HepG2 (cell line): ENCODE data around the gene NOG. TPM values are rescaled to one million over a fixed set of nuclear protein-coding genes. Genes with fewer than 3 reads are reported as not detected.
A peak's percentile ranks its signal among the peaks of the same experiment; 100 is the strongest.

Experiments used
- ATAC-seq: fragments of 200-7000 bp; cut with Tn5 transposase; 3 replicates; pipeline ENCODE4 v1.9.1; 2020; ENCODE audit warnings: mild to moderate bottlenecking, moderate library complexity
- BruUV-seq: library from RNA; stranded (reverse); fragments of 400-500 nt; replicated peaks from 2 replicates; lab custom pipeline; 2021; lab: Mats Ljungman, UMichigan
- CTCF ChIA-PET: fragments of 300-600 bp; formaldehyde crosslinking; extraction: SDS; loops from one replicate; lab custom pipeline; 2021; ENCODE audit warnings: low total read pairs, inconsistent platforms, low intra/inter-chr PET ratio; lab: Yijun Ruan, JAX
- POLR2A ChIA-PET: fragments of 350-600 bp; sonication (Branson Sonifier 250); formaldehyde crosslinking; loops from one replicate; lab custom pipeline; 2020; ENCODE audit warnings: antibody characterized with exemption, inconsistent platforms; lab: Yijun Ruan, JAX
- DNase-seq: peaks from one replicate; pipeline ENCODE4 v3.0.0-alpha.2; 2015; ENCODE audit warnings: low spot score
- FAIRE-seq: peaks from 3 replicates; lab custom pipeline; 2011; peaks lifted over from hg19 to GRCh38; lab: Jason Lieb, UNC
- H2AFZ ChIP-seq: one replicate; pipeline ENCODE4 v1.6.1; 2011; ENCODE audit warnings: low read length, inconsistent platforms
- H3K27ac ChIP-seq: fragments of 300-600 bp; 3 replicates; pipeline ENCODE4 v1.8.0; 2011; ENCODE audit warnings: mixed run types, mild to moderate bottlenecking, mixed read lengths, low read length, inconsistent platforms; ENCODE audit not compliant: insufficient read depth; ENCODE audit errors: extremely low read length
- H3K27me3 ChIP-seq, 2 experiments: fragments of 200-600 bp in 1 of 2; 2 replicates in 1 of 2; 3 replicates in 1 of 2; pipeline versions ENCODE4 v1.6.0 to v1.8.0; 2011; ENCODE audit warnings: low read length in 2 of 2, mild to moderate bottlenecking in 2 of 2, moderate library complexity in 2 of 2, inconsistent platforms in 1 of 2; ENCODE audit not compliant: insufficient read depth in 2 of 2, control insufficient read depth in 1 of 2
- H3K36me3 ChIP-seq, 2 experiments: fragments of 200-600 bp in 1 of 2; replicated peaks in 1 of 2; 2 replicates in 1 of 2; 3 replicates in 1 of 2; pipeline versions ENCODE4 v1.5.1 to v1.8.0; 2011; ENCODE audit warnings: low read length in 2 of 2, inconsistent platforms in 1 of 2; ENCODE audit not compliant: insufficient read depth in 2 of 2, control insufficient read depth in 1 of 2
- H3K4me1 ChIP-seq: 2 replicates; pipeline ENCODE4 v1.5.1; 2012; ENCODE audit warnings: low read length, inconsistent platforms; ENCODE audit not compliant: insufficient read depth
- H3K4me2 ChIP-seq: 2 replicates; pipeline ENCODE4 v1.6.0; 2011; ENCODE audit warnings: low read depth, low read length, inconsistent platforms
- H3K4me3 ChIP-seq, 3 experiments: fragments of 200-600 bp in 1 of 3; sonication (generic), shearing (Covaris generic) in 1 of 3; replicated peaks in 1 of 3; 2 replicates each; pipeline ENCODE4 v1.5.1; 2011 to 2016; ENCODE audit warnings: low read length in 3 of 3, inconsistent platforms in 2 of 3, low read depth in 2 of 3, mild to moderate bottlenecking in 2 of 3, control low read depth in 1 of 3, mixed read lengths in 1 of 3; ENCODE audit not compliant: insufficient read depth in 1 of 3
- H3K79me2 ChIP-seq: one replicate; pipeline ENCODE4 v1.6.1; 2011; ENCODE audit warnings: low read length, inconsistent platforms; ENCODE audit not compliant: insufficient read depth
- H3K9ac ChIP-seq: 2 replicates; pipeline ENCODE4 v1.6.0; 2011; ENCODE audit warnings: mild to moderate bottlenecking, low read depth, low read length, inconsistent platforms; ENCODE audit not compliant: insufficient read depth
- H3K9me3 ChIP-seq: 2 replicates; pipeline ENCODE4 v1.5.1; 2012; ENCODE audit warnings: mild to moderate bottlenecking, low read length
- H4K20me1 ChIP-seq: 2 replicates; pipeline ENCODE4 v1.6.0; 2011; ENCODE audit warnings: inconsistent platforms, mild to moderate bottlenecking, low read length, moderate library complexity; ENCODE audit not compliant: insufficient read depth
- HNRNPK ChIP-seq: fragments of 200-400 bp; formaldehyde crosslinking; IDR thresholded peaks from 2 replicates; pipeline ENCODE4 v1.6.1; 2018; ENCODE audit warnings: low read length, low read depth, moderate library complexity, mild to moderate bottlenecking; ENCODE audit not compliant: poor library complexity, severe bottlenecking
- MAFG ChIP-seq: sonication (generic); formaldehyde crosslinking; IDR thresholded peaks from 2 replicates; pipeline ENCODE4 v1.5.1; 2020; ENCODE audit warnings: mild to moderate bottlenecking, missing genetic modification reagents
- TAF1 ChIP-seq: sonication (generic); formaldehyde crosslinking; IDR thresholded peaks from 2 replicates; pipeline ENCODE4 v1.4.0; 2020; ENCODE audit warnings: missing genetic modification reagents
- ZNF547 ChIP-seq: sonication (generic); formaldehyde crosslinking; IDR thresholded peaks from 2 replicates; pipeline ENCODE4 v1.5.1; 2020; ENCODE audit warnings: mild to moderate bottlenecking, missing genetic modification reagents
- ZNF850 ChIP-seq: sonication (generic); formaldehyde crosslinking; conservative IDR thresholded peaks from 2 replicates; pipeline ENCODE4 v1.9.0; 2021; ENCODE audit warnings: mild to moderate bottlenecking, missing genetic modification reagents
- WGBS: methylation state at CpG from one replicate; pipeline ENCODE4 v1.1.6; 2017; ENCODE audit warnings: low lambda C conversion rate; 5-methylcytosine and 5-hydroxymethylcytosine counted together
- in situ Hi-C: cut with HindIII; loops from 2 replicates; pipeline ENCODE4 v1.10.0; 2017; ENCODE audit warnings: low pct_unique_long_range_greater_than_20kb; ENCODE audit not compliant: extremely low pct_ligation_motif_present
- intact Hi-C: fragments of 100-400 bp; cut with micrococcal nuclease; formaldehyde crosslinking; loops from one replicate; pipeline ENCODE4 v1.10.0; 2022; ENCODE audit not compliant: unreplicated experiment
- polyA plus RNA-seq, 8 experiments: library from polyadenylated mRNA; depleted of rRNA in 3 of 8; stranded (reverse) in 7 of 8; unstranded in 1 of 8; fragments of >200 nt; fragmentation: Illumina TruSeq in 4 of 8; extraction: Trizol in 4 of 8; gene quantifications; 2 replicates each; pipeline versions ENCODE4 v1.2.1 to v1.2.3, GENCODE V29; 2011 to 2016; ENCODE audit warnings: low read depth in 4 of 8, missing spikeins in 1 of 8, mixed read lengths in 1 of 8; ENCODE audit not compliant: insufficient read depth in 1 of 8
- total RNA-seq, 5 experiments: library from RNA; depleted of rRNA; stranded (reverse); fragments of >200 nt; fragmentation: Illumina TruSeq; extraction: Trizol; gene quantifications; 2 replicates each; pipeline ENCODE4 v1.2.3, GENCODE V29; 2016; ENCODE audit warnings: low read depth in 1 of 5
- TF ChIP-seq, protein P1 (sequence below): sonication (generic); formaldehyde crosslinking; IDR thresholded peaks from 2 replicates; pipeline ENCODE4 v1.5.0; 2020; ENCODE audit warnings: missing genetic modification reagents
- TF ChIP-seq, protein P2 (sequence below), 2 experiments: sonication (generic) in 1 of 2; formaldehyde crosslinking in 1 of 2; IDR thresholded peaks; 2 replicates each; pipeline versions ENCODE4 v1.6.1 to v1.9.0; 2014 to 2022; ENCODE audit warnings: antibody characterized with exemption in 1 of 2, borderline replicate concordance in 1 of 2, inconsistent platforms in 1 of 2, low read depth in 1 of 2, missing genetic modification reagents in 1 of 2

NOG gene
- total and polyA plus RNA-seq, 2 of the 13 experiments (the other 11 are each of a cell fraction or from before 2014, with no cell fraction given), result not detected

DNA sequence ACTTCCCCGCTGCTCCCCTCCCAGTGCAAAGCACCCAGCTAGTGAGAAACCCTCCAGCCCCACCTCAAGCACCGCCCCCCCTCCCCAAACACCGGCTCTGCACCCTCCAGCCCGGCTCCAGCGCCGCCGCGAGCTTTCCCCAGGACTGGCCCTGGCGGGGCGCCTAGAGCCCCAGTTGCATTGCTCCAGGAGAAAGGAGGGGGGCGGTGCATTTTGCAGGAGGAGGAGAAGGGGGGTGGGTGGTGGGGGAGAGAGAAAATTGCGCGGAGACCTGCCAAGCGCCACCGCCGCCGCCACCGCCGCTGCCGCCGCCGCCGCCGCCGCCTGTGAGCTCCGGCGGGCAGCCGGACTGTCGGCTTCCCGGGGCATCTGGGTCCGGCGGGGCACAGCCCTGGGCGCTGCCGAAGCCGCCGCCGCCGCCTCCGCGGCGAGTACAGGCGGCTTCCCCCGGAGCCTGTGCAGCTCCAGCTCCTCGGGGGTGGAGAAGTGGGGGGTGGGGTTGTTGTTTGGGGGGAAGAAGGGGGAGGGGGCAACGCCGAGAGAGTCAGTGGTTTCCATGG lies 333 bp upstream of the NOG start:
- H3K27me3 ChIP-seq, result peaks cover 26 to 89% of the 10 kb centered on the region in 2 experiments
- in situ Hi-C loops (no loop called here), intact Hi-C loops (loop anchor here (1.0 kb wide), 1 partner anchor 86 kb away; no protein-coding TSS in a partner anchor)
- no peak overlapping the region for H3K27ac ChIP-seq
- H3K79me2 ChIP-seq, result no peaks in the 10 kb centered on the region
- peak; percentile 70 for ATAC-seq
- CTCF ChIA-PET, result interaction anchor here (1.1 to 3.6 kb wide), 4 partner anchors 86 to 187 kb away, joined by 3 to 31 read pairs (median 16); no protein-coding TSS in a partner anchor
- no peak overlapping the region for H3K9ac ChIP-seq
- no peaks in the 10 kb centered on the region for H4K20me1 ChIP-seq
- H3K4me3 ChIP-seq, result peak overlapping the region; percentile 38 to 67 (median 43); a peak in 4 of 6 replicates
- no peak overlapping the region for H2AFZ ChIP-seq
- no peaks in the 10 kb centered on the region for H3K9me3 ChIP-seq
- peak; percentile 44 for TF ChIP-seq HNRNPK
- no peak for TF ChIP-seq MAFG (CRISPR knock-in tag)
- WGBS, result 2% methylated on average over 43 of the region's 46 CpGs
- peak overlapping the region; percentile 73 for H3K4me2 ChIP-seq
- no peaks in the 10 kb centered on the region for H3K36me3 ChIP-seq
- no peak for FAIRE-seq
- POLR2A ChIA-PET, result no interaction called here
- peaks cover 14% of the 10 kb centered on the region; the same call in 1 of the 2 replicates for H3K4me1 ChIP-seq
- no peak for DNase-seq
- no TSS peak for BruUV-seq

DNA sequence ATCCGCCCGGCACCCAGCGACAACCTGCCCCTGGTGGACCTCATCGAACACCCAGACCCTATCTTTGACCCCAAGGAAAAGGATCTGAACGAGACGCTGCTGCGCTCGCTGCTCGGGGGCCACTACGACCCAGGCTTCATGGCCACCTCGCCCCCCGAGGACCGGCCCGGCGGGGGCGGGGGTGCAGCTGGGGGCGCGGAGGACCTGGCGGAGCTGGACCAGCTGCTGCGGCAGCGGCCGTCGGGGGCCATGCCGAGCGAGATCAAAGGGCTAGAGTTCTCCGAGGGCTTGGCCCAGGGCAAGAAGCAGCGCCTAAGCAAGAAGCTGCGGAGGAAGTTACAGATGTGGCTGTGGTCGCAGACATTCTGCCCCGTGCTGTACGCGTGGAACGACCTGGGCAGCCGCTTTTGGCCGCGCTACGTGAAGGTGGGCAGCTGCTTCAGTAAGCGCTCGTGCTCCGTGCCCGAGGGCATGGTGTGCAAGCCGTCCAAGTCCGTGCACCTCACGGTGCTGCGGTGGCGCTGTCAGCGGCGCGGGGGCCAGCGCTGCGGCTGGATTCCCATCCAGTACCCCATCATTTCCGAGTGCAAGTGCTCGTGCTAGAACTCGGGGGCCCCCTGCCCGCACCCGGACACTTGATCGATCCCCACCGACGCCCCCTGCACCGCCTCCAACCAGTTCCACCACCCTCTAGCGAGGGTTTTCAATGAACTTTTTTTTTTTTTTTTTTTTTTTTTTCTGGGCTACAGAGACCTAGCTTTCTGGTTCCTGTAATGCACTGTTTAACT lies 1.0 kb downstream of the NOG start:
- ATAC-seq (peak; percentile 8), FAIRE-seq (no peak)
- no TSS peak for BruUV-seq
- TF ChIP-seq, protein P1, sequence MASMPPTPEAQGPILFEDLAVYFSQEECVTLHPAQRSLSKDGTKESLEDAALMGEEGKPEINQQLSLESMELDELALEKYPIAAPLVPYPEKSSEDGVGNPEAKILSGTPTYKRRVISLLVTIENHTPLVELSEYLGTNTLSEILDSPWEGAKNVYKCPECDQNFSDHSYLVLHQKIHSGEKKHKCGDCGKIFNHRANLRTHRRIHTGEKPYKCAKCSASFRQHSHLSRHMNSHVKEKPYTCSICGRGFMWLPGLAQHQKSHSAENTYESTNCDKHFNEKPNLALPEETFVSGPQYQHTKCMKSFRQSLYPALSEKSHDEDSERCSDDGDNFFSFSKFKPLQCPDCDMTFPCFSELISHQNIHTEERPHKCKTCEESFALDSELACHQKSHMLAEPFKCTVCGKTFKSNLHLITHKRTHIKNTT (CRISPR knock-in tag), result no peak
- no peak for TF ChIP-seq ZNF547 (CRISPR knock-in tag)
- TF ChIP-seq ZNF850 (CRISPR knock-in tag), result no peak
- TF ChIP-seq TAF1, result no peak
- TF ChIP-seq, protein P2, sequence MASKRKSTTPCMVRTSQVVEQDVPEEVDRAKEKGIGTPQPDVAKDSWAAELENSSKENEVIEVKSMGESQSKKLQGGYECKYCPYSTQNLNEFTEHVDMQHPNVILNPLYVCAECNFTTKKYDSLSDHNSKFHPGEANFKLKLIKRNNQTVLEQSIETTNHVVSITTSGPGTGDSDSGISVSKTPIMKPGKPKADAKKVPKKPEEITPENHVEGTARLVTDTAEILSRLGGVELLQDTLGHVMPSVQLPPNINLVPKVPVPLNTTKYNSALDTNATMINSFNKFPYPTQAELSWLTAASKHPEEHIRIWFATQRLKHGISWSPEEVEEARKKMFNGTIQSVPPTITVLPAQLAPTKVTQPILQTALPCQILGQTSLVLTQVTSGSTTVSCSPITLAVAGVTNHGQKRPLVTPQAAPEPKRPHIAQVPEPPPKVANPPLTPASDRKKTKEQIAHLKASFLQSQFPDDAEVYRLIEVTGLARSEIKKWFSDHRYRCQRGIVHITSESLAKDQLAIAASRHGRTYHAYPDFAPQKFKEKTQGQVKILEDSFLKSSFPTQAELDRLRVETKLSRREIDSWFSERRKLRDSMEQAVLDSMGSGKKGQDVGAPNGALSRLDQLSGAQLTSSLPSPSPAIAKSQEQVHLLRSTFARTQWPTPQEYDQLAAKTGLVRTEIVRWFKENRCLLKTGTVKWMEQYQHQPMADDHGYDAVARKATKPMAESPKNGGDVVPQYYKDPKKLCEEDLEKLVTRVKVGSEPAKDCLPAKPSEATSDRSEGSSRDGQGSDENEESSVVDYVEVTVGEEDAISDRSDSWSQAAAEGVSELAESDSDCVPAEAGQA (IDR thresholded peaks at IDR 0.05; ENCODE audit: low read depth), result no peak
- TF ChIP-seq, protein P2 (CRISPR knock-in tag; IDR thresholded peaks at IDR 0.05; ENCODE audit: borderline replicate concordance), result no peak

More for the DNA sequence above, 1.0 kb downstream of the NOG start:
- Histone ChIP-seq H3K27me3 (peaks cover 26 to 89% of the 10 kb centered on the region in 2 experiments), H3K9ac (no peak overlapping the region), H3K36me3 (no peaks in the 10 kb centered on the region), H3K9me3 (no peaks in the 10 kb centered on the region), H2AFZ (no peak overlapping the region), H3K4me1 (peaks cover 14% of the 10 kb centered on the region; the same call in 1 of the 2 replicates), H4K20me1 (no peaks in the 10 kb centered on the region), H3K4me2 (peak overlapping the region; percentile 73), H3K4me3 (peak overlapping the region; percentile 38 to 65 (median 43); a peak in 3 of 6 replicates), H3K27ac (no peak overlapping the region), H3K79me2 (no peaks in the 10 kb centered on the region)
- ChIA-PET CTCF (interaction anchor here (1.3 to 3.6 kb wide), 2 partner anchors 121 to 186 kb away, joined by 3 to 27 read pairs; no protein-coding TSS in a partner anchor), POLR2A (no interaction called here)
- WGBS, result 24% methylated on average over 42 of the region's 61 CpGs
- DNase-seq, result no peak
- in situ Hi-C loops, result loop anchor here (5.0 kb wide), 1 partner anchor 188 kb away; no protein-coding TSS in a partner anchor
- intact Hi-C loops, result no loop called here
